Gastroesophageal sphincter (tissue), 3 donors: ENCODE measurements around the gene SPA17.

Experiments
- EP300 ChIP-seq: sonication (generic); formaldehyde crosslinking; IDR thresholded peaks from one replicate; pipeline ENCODE4 v1.6.1; 2017; ENCODE audit warnings: antibody characterized with exemption, mild to moderate bottlenecking
- POLR2A ChIP-seq, 2 donors: fragments of 450-650 bp; IDR thresholded peaks; one replicate each; pipeline ENCODE4 v1.6.1; 2017; ENCODE audit warnings: antibody characterized with exemption in 2 of 2, mild to moderate bottlenecking in 2 of 2, moderate library complexity in 1 of 2
- POLR2AphosphoS5 ChIP-seq: sonication (generic); formaldehyde crosslinking; IDR thresholded peaks from one replicate; pipeline ENCODE4 v1.6.1; 2017; ENCODE audit warnings: antibody characterized with exemption
- TF ChIP-seq, protein P1 (sequence below), 4 experiments: fragments of 200-600 bp in 2 of 4; fragments of 450-650 bp in 2 of 4; sonication (generic) in 1 of 4; IDR thresholded peaks; one replicate each; pipeline ENCODE4 v1.5.1; 2017 to 2019; ENCODE audit warnings: antibody characterized with exemption in 4 of 4, mild to moderate bottlenecking in 2 of 4, moderate library complexity in 2 of 4

DNA sequence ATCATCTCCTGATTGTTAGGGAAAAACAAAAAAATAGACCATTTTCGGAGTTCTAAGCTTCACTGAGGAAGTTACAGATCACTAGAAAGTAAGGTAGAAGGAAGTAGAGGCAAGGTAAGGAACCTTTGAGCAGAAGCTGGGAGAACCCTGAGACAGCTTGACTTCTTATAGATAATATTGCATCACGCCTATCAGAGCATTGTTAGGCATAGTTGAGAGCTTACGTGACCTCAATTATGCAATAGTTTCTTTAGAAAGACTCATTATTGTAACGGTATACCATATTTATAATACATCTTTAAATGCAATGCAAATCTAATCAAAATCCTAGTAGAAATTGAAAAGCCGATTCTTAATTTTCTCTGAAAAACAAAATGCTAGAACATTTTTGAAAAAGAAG is 46.2 kb upstream of the SPA17 start:
- no peak for TF ChIP-seq POLR2A (IDR thresholded peaks at IDR 0.05)
- TF ChIP-seq, protein P1, sequence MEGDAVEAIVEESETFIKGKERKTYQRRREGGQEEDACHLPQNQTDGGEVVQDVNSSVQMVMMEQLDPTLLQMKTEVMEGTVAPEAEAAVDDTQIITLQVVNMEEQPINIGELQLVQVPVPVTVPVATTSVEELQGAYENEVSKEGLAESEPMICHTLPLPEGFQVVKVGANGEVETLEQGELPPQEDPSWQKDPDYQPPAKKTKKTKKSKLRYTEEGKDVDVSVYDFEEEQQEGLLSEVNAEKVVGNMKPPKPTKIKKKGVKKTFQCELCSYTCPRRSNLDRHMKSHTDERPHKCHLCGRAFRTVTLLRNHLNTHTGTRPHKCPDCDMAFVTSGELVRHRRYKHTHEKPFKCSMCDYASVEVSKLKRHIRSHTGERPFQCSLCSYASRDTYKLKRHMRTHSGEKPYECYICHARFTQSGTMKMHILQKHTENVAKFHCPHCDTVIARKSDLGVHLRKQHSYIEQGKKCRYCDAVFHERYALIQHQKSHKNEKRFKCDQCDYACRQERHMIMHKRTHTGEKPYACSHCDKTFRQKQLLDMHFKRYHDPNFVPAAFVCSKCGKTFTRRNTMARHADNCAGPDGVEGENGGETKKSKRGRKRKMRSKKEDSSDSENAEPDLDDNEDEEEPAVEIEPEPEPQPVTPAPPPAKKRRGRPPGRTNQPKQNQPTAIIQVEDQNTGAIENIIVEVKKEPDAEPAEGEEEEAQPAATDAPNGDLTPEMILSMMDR (IDR thresholded peaks at IDR 0.05), result no peak
- TF ChIP-seq POLR2AphosphoS5, result no peak
- no peak for TF ChIP-seq EP300
